Calu3 (cell line): ENCODE measurements around the gene TNS1. TPM values are rescaled to one million over a fixed set of nuclear protein-coding genes. Genes with fewer than 3 reads are reported as not detected.

Source experiments
- BruUV-seq: library from RNA; stranded (reverse); fragments of 400-500 nt; replicated peaks from 2 replicates; lab custom pipeline; 2021; lab: Mats Ljungman, UMichigan
- CTCF ChIA-PET: fragments of 300-600 bp; sonication (Branson Sonifier 250); formaldehyde crosslinking; loops from one replicate; lab custom pipeline; 2022; ENCODE audit warnings: antibody characterized with exemption; lab: Charles Lee
- DNase-seq: peaks from one replicate; pipeline ENCODE4 v3.0.0; 2022
- H3K27ac Mint-ChIP-seq: one replicate; pipeline ENCODE4 v1.8.0; 2022; ENCODE audit warnings: mixed read lengths; ENCODE audit not compliant: unreplicated experiment
- H3K27me3 Mint-ChIP-seq: one replicate; pipeline ENCODE4 v1.8.0; 2022; ENCODE audit warnings: mixed read lengths; ENCODE audit not compliant: unreplicated experiment
- H3K36me3 Mint-ChIP-seq: one replicate; pipeline ENCODE4 v1.8.0; 2022; ENCODE audit warnings: mild to moderate bottlenecking, moderate library complexity, mixed read lengths; ENCODE audit not compliant: insufficient read depth, unreplicated experiment
- H3K4me1 Mint-ChIP-seq: one replicate; pipeline ENCODE4 v1.8.0; 2022; ENCODE audit warnings: mild to moderate bottlenecking, low read depth, mixed read lengths; ENCODE audit not compliant: unreplicated experiment
- H3K4me3 Mint-ChIP-seq: one replicate; pipeline ENCODE4 v1.8.0; 2022; ENCODE audit warnings: mild to moderate bottlenecking, low read depth, moderate library complexity, mixed read lengths; ENCODE audit not compliant: unreplicated experiment
- H3K9me3 Mint-ChIP-seq: one replicate; pipeline ENCODE4 v1.8.0; 2022; ENCODE audit warnings: low read depth, mixed read lengths; ENCODE audit not compliant: unreplicated experiment
- intact Hi-C: fragments of 100-400 bp; cut with micrococcal nuclease; formaldehyde crosslinking; loops from one replicate; pipeline ENCODE4 v1.10.0; 2022; ENCODE audit not compliant: unreplicated experiment
- total RNA-seq: library from RNA; stranded (reverse); gene quantifications from 2 replicates; pipeline ENCODE4 v1.2.3, GENCODE V29; 2022
- TF ChIP-seq, protein P1 (sequence below): fragments of 200-600 bp; IDR thresholded peaks from one replicate; pipeline ENCODE4 v1.8.0; 2022; ENCODE audit warnings: antibody characterized with exemption; ENCODE audit not compliant: unreplicated experiment

TNS1 gene
- total RNA-seq, 1 experiment from 2014 or later = 2.2 TPM

DNA sequence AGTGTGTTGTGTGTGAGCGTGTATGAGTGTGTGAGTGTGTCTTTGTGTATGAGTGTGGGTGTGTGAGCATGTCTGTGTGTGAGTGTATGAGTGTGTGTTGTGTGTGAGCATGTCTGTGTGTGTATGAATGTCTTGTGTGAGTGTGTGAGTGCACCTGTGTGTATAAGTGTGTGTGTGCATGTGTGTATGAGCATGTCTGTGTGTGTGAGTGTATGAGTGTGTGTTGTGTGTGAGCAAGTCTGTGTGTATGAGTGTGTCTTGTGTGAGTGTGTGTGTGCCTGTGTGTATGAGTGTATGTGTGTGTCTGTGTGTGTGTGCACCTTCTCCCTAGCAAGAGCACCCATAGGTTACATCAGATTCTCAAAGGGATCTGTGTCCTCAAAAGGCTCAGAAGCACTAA, 28.5 kb upstream of the TNS1 start:
- H3K4me1 Mint-ChIP-seq = no peaks in the 10 kb centered on the region
- no TSS peak for BruUV-seq
- TF ChIP-seq, protein P1, sequence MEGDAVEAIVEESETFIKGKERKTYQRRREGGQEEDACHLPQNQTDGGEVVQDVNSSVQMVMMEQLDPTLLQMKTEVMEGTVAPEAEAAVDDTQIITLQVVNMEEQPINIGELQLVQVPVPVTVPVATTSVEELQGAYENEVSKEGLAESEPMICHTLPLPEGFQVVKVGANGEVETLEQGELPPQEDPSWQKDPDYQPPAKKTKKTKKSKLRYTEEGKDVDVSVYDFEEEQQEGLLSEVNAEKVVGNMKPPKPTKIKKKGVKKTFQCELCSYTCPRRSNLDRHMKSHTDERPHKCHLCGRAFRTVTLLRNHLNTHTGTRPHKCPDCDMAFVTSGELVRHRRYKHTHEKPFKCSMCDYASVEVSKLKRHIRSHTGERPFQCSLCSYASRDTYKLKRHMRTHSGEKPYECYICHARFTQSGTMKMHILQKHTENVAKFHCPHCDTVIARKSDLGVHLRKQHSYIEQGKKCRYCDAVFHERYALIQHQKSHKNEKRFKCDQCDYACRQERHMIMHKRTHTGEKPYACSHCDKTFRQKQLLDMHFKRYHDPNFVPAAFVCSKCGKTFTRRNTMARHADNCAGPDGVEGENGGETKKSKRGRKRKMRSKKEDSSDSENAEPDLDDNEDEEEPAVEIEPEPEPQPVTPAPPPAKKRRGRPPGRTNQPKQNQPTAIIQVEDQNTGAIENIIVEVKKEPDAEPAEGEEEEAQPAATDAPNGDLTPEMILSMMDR = no peak
- H3K9me3 Mint-ChIP-seq = no peaks in the 10 kb centered on the region
- no peak overlapping the region for H3K4me3 Mint-ChIP-seq
- intact Hi-C loops = loop anchor here (5.0 kb wide), 1 partner anchor 44 kb away; no protein-coding TSS in a partner anchor
- no peak overlapping the region for H3K27ac Mint-ChIP-seq
- CTCF ChIA-PET = interaction anchor here (2.5 kb wide), 1 partner anchor 245 kb away, joined by 14 read pairs; no protein-coding TSS in a partner anchor
- no peaks in the 10 kb centered on the region for H3K36me3 Mint-ChIP-seq
- no peak for DNase-seq
- H3K27me3 Mint-ChIP-seq = peaks cover 21% of the 10 kb centered on the region

DNA sequence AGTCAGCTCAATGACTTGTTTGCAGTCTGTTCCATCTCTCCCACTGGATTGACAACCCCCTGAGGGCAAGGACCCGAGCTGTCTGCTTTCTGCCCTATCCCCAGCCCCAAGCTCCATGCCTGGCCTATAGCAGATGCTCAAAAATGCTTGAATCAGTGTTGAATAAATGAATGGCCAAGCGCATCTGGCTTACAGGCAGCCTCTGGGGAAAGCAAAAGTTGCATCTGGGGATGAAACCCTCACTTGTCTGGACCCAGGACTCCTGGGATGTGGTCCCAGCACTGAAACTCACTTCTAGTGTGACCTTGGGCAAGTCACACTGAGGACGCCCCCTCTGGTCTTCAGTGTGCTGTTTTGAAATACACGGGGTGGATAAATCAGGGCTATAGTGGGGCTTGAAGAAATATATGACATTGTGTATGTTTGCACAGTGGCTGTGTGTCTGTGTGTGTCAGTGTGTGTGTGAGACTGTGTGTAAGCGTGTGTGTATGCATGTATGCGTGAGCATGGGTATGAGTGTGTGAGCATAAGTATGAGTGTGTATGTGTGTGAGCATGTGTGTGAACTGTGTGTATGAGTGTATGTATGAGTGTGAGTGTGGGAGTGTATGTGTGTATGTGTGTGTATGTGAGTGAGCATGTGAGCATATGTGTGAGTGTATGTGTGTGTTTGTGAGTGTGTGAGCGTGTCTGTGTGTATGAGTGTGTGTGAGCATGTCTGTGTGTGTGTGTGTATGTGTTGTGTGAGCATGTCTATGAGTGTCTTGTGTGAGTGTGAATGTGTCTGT, 27.8 kb upstream of the TNS1 start:
- H3K27me3 Mint-ChIP-seq = peaks cover 19% of the 10 kb centered on the region
- intact Hi-C loops = loop anchor here (5.0 kb wide), 1 partner anchor 43 kb away; no protein-coding TSS in a partner anchor
- no peaks in the 10 kb centered on the region for H3K9me3 Mint-ChIP-seq
- CTCF ChIA-PET = no interaction called here
- no peak overlapping the region for H3K27ac Mint-ChIP-seq
- no peak overlapping the region for H3K4me3 Mint-ChIP-seq
- H3K4me1 Mint-ChIP-seq = no peaks in the 10 kb centered on the region
- no peaks in the 10 kb centered on the region for H3K36me3 Mint-ChIP-seq
- BruUV-seq = no TSS peak
- no peak for DNase-seq
- TF ChIP-seq, protein P1 = no peak

DNA sequence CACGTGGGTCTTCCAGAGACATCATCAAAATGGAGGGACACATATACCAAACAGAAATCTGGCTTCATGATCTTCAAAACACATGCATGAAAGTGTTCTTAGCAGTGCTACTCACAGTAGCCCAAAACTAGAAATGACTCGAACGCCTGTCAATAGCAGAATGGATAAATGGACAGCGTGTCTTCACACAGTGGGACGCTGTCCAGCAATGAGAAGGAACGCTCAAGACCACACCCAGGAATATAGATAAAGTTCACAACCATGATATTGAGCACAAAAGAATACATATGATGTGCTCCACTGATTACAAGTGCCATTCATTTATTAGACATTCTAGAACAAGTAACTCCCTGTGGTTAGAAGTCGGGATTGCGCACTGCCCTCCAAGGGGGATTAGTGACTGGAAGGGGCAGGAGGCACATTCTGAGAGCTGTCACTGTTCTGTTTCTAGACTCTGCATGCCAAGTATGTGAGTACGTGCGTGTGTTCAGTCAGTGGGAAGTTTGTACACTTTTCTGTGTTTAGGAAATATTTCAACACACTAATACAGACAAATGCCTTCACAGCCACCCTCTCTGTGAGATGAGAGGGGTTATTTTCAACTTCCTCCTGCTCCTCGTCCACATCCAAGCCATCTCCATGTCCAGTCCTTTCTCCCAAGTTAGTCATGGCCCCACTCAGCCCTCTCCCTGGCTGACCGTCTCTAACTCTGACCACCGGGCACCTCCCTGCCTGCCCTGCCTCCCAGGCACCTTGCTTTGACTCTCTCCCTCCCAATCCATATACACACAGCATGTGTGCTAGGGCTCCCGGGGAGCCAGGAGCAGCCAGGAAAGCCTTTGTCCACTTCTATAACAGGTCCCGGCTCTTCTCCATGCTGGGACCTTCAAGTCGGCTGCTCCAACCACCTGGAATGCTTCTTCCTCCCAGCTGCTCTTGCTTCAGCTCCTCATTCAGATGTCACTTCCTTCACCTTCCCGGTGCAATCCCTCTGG, 26.9 kb upstream of the TNS1 start:
- Mint-ChIP-seq H3K27ac (no peak overlapping the region), H3K36me3 (no peaks in the 10 kb centered on the region), H3K4me3 (no peak overlapping the region), H3K4me1 (no peaks in the 10 kb centered on the region), H3K27me3 (peaks cover 19% of the 10 kb centered on the region), H3K9me3 (no peaks in the 10 kb centered on the region)
- CTCF ChIA-PET = no interaction called here
- no TSS peak for BruUV-seq
- no peak for DNase-seq
- TF ChIP-seq, protein P1 = no peak
- intact Hi-C loops = loop anchor here (5.0 kb wide), 1 partner anchor 42 kb away; no protein-coding TSS in a partner anchor

DNA sequence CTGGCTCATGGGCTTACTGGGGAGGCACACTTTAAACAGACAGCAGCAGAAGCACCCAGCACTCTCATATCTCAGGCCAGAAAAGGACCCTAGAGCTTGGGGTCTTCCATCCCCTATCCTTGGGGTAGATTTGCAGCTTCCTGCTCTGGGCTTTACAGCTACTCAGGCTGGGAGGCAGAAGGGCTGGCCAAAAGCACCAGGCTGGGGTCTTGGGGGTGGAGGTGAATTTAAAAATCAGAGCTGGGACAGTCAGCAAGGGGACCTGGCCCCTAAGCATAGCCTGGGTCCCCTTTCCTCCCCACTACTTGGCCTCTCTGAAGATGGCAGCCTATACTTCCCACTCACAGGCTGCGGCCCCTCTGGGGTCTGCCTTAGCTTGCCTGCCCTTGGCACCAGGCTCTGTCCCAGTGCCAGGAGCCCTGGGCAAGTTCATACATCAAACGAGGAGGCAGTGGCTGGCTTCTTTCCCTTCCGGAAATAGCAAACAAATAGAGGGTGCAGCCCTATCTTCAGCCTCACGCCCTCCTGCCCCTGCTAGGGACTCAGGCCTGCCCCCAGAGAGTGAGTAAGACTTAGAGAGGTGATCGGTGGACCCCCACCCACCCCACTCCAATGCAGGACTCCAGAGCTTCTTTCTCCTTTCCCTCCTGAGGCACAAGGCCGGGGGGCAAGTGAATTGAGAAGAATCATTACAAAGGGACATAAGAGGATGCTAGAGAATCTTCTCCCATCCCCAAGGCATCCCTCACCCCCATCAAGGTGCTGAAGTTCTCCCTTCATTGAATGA, 26.0 kb upstream of the TNS1 start:
- Mint-ChIP-seq H3K4me3 (no peak overlapping the region), H3K27me3 (peaks cover 19% of the 10 kb centered on the region), H3K9me3 (no peaks in the 10 kb centered on the region), H3K27ac (no peak overlapping the region), H3K4me1 (no peaks in the 10 kb centered on the region), H3K36me3 (no peaks in the 10 kb centered on the region)
- no TSS peak for BruUV-seq
- CTCF ChIA-PET = no interaction called here
- TF ChIP-seq, protein P1 = no peak
- intact Hi-C loops = no loop called here
- no peak for DNase-seq
